ENCODE data around the gene PRMT7.
A peak's percentile ranks its signal among the peaks of the same experiment; 100 is the strongest.

PRMT7 gene, protein sequence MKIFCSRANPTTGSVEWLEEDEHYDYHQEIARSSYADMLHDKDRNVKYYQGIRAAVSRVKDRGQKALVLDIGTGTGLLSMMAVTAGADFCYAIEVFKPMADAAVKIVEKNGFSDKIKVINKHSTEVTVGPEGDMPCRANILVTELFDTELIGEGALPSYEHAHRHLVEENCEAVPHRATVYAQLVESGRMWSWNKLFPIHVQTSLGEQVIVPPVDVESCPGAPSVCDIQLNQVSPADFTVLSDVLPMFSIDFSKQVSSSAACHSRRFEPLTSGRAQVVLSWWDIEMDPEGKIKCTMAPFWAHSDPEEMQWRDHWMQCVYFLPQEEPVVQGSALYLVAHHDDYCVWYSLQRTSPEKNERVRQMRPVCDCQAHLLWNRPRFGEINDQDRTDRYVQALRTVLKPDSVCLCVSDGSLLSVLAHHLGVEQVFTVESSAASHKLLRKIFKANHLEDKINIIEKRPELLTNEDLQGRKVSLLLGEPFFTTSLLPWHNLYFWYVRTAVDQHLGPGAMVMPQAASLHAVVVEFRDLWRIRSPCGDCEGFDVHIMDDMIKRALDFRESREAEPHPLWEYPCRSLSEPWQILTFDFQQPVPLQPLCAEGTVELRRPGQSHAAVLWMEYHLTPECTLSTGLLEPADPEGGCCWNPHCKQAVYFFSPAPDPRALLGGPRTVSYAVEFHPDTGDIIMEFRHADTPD

DNA sequence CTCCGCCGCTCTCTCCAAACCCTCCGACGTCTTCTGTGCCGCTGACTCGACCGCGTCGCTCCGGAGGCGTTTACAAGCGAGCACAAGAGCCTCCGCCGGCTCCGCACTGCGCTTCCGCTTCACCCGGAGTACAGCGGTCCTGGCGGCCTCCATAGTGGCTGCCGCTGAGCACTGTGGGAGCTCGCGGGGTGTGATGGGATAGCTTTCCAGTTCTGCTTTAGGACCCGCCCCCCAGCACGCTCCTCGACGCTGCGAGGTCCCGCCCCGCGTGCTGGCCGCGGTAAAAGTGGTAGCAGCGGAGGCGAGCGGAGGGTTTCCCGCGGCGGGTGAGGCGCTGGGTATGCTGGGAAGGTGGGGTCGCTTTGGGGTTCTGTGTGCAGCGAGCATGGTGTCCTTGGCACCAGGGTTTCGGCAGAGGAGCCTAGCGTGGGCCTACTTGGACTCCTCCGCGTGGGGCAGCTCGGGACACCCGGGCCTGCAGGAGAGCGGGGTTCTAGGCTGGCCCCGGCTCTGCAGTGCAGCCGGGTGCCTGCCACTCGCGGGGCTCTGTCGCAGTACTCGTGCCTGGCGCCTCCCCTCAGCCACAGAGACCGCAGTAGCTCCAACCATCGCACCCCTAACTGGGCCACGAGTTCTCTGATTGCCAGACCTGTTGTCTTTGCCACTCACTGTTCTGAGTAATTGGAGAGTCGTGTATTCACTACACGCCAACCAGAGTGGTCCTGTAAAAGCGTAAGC is at the start of gene PRMT7, which contains the start of gene SLC7A6OS:
Gene PRMT7 (plus strand): TSS at position 246 of the 738 bp plus-strand sequence. CDS start 4,961 bp downstream, outside the sequence.
Gene SLC7A6OS (minus strand): TSS at position 173 of the 738 bp plus-strand sequence. CDS start 20 bp downstream, at position 153.
- TF ChIP-seq, protein P1, sequence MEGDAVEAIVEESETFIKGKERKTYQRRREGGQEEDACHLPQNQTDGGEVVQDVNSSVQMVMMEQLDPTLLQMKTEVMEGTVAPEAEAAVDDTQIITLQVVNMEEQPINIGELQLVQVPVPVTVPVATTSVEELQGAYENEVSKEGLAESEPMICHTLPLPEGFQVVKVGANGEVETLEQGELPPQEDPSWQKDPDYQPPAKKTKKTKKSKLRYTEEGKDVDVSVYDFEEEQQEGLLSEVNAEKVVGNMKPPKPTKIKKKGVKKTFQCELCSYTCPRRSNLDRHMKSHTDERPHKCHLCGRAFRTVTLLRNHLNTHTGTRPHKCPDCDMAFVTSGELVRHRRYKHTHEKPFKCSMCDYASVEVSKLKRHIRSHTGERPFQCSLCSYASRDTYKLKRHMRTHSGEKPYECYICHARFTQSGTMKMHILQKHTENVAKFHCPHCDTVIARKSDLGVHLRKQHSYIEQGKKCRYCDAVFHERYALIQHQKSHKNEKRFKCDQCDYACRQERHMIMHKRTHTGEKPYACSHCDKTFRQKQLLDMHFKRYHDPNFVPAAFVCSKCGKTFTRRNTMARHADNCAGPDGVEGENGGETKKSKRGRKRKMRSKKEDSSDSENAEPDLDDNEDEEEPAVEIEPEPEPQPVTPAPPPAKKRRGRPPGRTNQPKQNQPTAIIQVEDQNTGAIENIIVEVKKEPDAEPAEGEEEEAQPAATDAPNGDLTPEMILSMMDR (conservative IDR thresholded peaks at IDR 0.05): no peak; the same call in 1 of the 2 replicates
- peak; percentile 59; the same call in 1 of the 2 replicates for TF ChIP-seq ZFX (IDR thresholded peaks at IDR 0.05)
- peak within 1 kb of the TSS; percentile 95 for H3K27ac ChIP-seq

DNA sequence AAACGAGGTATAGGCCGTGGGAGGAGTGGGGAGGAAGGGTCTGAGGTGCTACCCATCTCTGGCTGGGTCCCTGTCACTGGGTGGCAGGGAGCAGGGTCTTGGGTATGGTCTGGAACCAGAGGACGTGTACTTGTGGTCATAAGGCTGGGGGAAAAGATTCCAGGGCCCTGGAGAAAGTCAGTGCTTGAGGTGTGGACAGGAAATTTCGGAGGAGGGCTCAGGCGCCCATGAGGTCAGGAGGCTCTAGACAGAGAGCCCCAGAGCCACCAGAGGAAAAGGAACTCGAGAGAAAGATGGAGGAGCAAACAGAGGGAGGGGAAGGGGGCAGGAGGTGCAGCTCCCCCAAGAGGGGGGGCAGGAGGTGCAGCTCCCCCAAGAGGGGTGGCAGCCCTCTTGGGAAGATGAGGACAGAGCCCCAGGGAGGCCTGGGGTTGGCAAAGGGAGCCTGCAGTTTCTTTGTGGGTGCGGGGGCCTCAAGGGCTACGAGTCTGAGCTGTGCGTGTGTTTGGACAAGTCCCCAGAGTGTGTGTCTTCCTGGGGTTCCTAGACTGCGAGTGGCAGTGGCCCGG is 47.2 kb upstream of the PRMT7 start:
- TF ChIP-seq, protein P1 (conservative IDR thresholded peaks at IDR 0.05): no peak
- TF ChIP-seq ZFX (IDR thresholded peaks at IDR 0.05): no peak
- peak overlapping the region; percentile 93 for H3K27ac ChIP-seq

DNA sequence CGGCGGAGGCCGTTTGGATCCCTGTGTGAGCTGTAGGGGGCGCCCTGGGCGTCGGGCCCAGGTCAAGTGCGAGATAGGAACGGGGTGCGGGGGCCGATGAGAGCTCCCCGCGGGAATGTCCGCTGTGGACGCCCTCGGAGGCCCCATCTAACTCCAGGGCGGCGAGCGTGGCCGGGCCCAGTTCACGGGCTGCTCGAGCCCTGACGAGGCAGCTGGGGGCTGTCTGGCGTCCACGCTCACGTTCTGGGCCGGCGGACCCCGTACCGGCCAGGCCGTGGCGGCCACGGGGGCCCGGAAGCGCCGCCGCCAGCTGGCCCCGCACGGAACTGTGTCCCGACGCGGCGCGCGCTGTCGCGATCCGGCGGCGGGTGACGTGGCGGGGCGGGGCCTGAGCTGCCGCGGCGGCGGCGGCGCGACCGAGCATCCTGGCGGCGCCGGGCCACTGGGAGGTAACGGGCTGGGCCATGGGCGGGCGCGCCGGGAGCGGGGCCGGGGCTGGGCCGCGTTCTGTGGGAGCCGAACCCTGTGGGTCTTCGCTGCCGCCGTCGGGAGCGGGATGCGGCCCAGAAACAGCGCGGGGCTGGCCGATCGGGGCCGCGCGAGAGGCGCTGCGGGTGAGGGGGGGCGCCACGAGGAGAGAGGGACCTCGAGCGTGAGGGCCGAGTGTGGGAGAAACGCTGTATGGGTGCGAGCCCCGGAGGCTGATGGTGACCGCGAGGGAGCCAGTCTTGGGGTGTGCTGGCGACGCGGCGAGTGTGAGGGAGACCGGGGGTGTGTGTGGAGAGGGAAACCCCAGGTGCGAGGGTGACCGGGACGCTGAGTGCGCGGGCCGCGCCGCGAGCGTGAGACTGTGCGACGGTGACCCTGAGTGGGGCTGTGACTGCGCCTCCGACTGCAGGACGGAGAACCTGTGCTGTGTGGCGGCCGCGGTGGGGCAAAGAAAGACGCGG is 46.4 kb upstream of the PRMT7 start, which contains the start of gene SLC7A6:
Gene SLC7A6 (plus strand): TSS at position 399 of the 950 bp plus-strand sequence. CDS start 10,201 bp downstream, outside the sequence.
- H3K27ac ChIP-seq: peak within 1 kb of the TSS; percentile 93
- peak; percentile 74; the same call in 1 of the 2 replicates for TF ChIP-seq ZFX (IDR thresholded peaks at IDR 0.05)
- TF ChIP-seq, protein P1 (conservative IDR thresholded peaks at IDR 0.05): peak; percentile 70

DNA sequence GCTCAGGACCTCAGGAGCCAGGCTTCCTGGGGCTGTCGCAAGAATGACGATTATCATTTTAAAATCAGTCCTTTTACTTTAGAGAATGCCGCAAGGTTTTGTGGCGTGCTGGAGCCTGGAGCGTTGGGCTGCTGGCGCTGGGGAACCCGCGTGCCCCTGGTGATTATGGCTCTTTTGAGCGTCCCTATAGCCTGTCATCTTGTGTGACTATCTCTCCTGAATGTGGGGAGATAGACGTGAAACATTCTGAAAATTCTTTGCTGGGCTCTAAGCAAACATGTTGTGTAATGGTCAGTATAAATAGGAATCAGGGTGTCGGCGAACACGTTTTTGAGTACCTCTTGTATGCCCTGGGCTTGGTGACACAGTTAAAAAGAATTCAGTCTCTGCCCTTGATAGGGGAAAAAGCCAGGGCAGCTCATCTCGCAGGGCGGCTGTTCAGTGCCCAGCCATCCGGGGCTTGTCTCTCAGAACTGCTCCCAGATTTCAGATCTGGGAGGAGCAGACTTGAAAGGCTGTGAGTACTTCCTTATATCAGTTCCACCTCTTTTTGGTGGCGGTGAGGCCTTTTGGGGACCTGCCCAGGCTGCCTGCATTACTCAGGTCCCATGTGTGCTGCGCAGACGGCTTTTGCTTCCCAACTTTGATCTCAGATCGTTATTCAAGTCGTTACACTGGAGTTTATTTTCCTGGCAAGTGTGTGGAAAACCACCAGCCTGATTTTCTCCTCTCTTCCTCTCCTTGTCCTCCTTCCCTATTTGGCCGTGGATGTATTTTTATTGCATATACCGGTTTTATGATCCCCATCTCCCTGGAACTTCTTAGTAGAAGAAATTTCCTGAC is 45.5 kb upstream of the PRMT7 start:
- TF ChIP-seq ZFX (IDR thresholded peaks at IDR 0.05): no peak
- TF ChIP-seq, protein P1 (conservative IDR thresholded peaks at IDR 0.05): no peak
- peak overlapping the region; percentile 93 for H3K27ac ChIP-seq

DNA sequence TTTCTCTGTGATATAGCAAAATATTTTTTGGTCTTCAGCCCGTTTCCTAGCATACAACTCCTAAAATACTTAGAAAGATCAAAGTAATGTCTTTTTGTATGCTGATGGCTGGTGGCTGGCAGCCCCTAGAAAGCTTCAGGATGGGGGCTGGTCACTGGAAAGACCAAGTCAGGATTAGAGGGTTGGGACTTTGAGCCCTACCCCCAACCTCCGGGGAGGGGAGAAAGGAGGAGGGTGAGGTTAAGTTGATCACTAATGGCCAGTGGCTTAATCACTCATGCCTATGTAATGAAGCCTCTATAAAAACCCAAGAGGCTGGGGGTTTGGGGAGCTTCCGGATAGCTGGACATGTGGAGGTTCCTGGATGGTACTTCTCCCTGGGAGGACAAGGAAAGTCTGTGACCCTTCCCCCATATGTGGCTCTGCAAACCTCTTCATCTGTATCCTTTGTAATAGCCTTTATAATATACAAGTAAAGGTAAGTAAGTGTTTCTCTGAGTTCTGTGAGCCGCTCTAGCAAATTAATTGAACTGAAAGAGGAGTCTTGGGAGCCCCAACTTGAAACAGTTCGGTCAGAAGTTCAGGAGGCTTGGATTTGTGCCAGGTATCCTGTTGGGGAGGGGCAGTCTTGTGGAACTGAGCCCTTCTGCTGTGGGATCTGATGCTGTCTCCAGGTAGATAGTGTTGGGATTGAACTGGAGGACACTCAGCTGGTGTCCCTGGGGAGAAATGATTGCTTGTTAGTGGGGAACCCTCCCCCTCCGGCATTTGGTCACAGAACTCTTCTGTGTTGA is 43.0 kb upstream of the PRMT7 start:
- no peak overlapping the region for H3K27ac ChIP-seq
- TF ChIP-seq, protein P1 (conservative IDR thresholded peaks at IDR 0.05): no peak
- no peak for TF ChIP-seq ZFX (IDR thresholded peaks at IDR 0.05)
